Daoy (cell line): ENCODE measurements around the gene CTNNBIP1. TPM values are rescaled to one million over a fixed set of nuclear protein-coding genes. Genes with fewer than 3 reads are reported as not detected.
"Not testable (repeated sequence)": the region's sequence is repeated elsewhere in the genome, so short reads cannot be mapped to it uniquely, and the experiment has no call there.

Source experiments
- DNase-seq: peaks from one replicate; pipeline ENCODE4 v3.0.0-alpha.2; 2015; ENCODE audit warnings: low read depth
- total RNA-seq: library from RNA; depleted of rRNA; stranded (reverse); fragments of >200 nt; shearing (Covaris generic); gene quantifications from 2 replicates; pipeline ENCODE4 v1.2.3, GENCODE V29; 2014; rRNA removed

Gene CTNNBIP1
- total RNA-seq, 1 experiment from 2014 or later: 17.0 TPM

DNA sequence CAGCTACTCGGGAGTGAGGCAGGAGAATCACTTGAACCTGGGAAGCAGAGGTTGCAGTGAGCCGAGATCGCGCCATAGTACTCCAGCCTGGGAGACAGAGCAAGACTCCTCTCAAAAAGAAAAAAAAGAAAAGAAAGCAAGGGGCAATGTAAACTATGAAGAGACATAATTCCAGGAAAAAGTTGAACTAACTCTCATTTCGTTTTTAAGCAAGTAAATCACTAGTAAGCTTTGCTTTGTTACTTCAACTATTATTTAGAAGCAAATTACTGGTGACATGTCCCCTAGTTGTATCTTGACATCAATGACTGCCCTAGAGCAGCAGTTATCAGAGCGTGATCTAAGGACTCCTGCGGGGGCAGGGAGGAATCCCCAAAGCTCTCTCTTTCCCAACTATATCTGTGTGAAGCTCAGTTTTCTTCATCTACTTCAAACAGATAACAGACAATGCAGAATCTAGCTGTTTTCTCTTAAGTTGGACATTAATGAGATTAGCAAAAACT, 105.0 kb downstream of the CTNNBIP1 start:
- no peak for DNase-seq

DNA sequence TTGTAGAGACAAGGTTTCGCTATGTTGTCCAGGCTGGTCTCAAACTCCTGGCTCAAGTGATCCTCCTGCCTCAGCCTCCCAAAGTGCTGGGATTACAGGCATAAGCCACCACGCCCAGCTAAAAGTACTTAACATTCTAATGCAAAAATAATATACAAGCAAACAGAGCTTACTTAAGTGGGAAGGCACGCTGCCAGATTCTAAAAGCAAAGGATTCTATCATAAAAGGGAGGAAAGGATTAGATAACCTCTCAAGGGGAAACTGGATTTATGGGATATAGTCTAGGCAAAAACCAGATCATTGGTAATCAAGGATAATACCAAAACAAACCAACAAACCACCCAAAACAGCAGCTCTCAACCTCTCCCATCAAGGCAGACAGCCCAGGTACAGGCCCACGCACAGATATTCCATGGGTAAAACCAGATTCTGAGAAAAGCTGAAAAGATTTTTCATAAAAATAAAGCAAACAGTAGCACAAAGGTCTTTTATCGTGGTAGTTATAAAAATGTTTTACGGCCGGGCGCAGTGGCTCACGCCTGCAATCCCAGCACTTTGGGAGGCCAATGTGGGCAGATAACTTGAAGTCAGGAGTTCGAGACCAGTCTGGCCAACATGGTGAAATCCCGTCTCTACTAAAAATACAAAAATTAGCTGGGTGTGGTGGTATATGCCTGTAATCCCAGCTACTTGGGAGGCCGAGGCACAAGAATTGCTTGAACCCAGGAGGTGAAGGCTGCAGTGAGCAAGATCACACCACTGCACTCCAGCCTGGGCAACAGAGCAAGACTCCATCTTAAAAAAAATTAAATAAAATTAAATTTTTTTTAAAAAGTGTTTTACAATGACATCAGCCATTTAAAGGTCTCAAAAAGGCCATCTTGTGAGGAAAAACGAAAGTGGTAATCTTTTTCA, 106.8 kb downstream of the CTNNBIP1 start:
- DNase-seq: not testable (repeated sequence)

DNA sequence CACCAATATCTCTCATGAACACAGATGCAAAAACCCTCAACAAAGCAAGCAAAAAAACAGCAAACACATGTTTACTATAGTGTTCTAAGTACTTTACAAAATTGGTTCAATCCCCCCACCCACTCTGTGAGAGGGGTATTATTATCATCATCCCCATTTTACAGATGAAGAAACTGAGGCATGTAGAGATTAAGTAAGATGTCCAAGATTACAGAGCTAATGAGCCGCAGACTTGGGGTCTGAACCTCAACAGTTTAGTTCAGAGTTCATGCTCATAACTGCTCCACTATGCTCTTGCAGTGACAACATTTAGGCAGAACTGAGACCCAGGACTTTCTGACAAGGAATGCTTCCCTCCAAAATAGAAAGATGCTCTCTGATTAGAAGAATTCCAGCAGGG, 108.2 kb downstream of the CTNNBIP1 start:
- no peak for DNase-seq

Other genes with a start within 250 kb of the CTNNBIP1 start
- 37.5 and 41.7 TPM in 2 replicates for gene CLSTN1, start 86.3 kb downstream of the CTNNBIP1 start, total RNA-seq
- 41.3 and 55.6 TPM in 2 replicates for gene LZIC, start 33.1 kb upstream of the CTNNBIP1 start, total RNA-seq
- 8.5 and 15.2 TPM in 2 replicates for gene NMNAT1, start 33.2 kb upstream of the CTNNBIP1 start, total RNA-seq
- not detected in 2 replicates for gene RBP7, start 87.0 kb upstream of the CTNNBIP1 start, total RNA-seq
- gene UBE4B, start 122.7 kb upstream of the CTNNBIP1 start, total RNA-seq: 34.4 and 38.8 TPM in 2 replicates